Measurements from ENCODE around the gene PRKCD.

Gene PRKCD

GRCh38 chr3:53154881-53155285 lies 6.1 kb upstream of the PRKCD start:
- TF ChIP-seq REST (IDR thresholded peaks at IDR 0.05; ENCODE audit: insufficient read depth in 1 of 2, low read depth in 2 of 2, low read length in 2 of 2) (no peak), POLR2AphosphoS5 (IDR thresholded peaks at IDR 0.05; ENCODE audit: low read depth, low read length) (no peak), FOXP2 (optimal IDR thresholded peaks at IDR 0.05; ENCODE audit: borderline replicate concordance, extremely low read depth, extremely low read length, insufficient read depth) (no peak), TAF1 (IDR thresholded peaks at IDR 0.05; ENCODE audit: borderline replicate concordance, insufficient read depth, low read length) (no peak), SIN3A (IDR thresholded peaks at IDR 0.05; ENCODE audit: borderline replicate concordance, insufficient read depth, low read length) (no peak)

GRCh38 chr3:53155760-53156159 lies 5.2 kb upstream of the PRKCD start:
- TF ChIP-seq SIN3A (IDR thresholded peaks at IDR 0.05; ENCODE audit: borderline replicate concordance, insufficient read depth, low read length) = no peak
- TF ChIP-seq POLR2AphosphoS5 (IDR thresholded peaks at IDR 0.05; ENCODE audit: low read depth, low read length) = no peak
- TF ChIP-seq FOXP2 (optimal IDR thresholded peaks at IDR 0.05; ENCODE audit: borderline replicate concordance, extremely low read depth, extremely low read length, insufficient read depth) = no peak
- TF ChIP-seq REST (IDR thresholded peaks at IDR 0.05; ENCODE audit: insufficient read depth in 1 of 2, low read depth in 2 of 2, low read length in 2 of 2) = no peak
- TF ChIP-seq TAF1 (IDR thresholded peaks at IDR 0.05; ENCODE audit: borderline replicate concordance, insufficient read depth, low read length) = no peak

- TF ChIP-seq TAF1 (IDR thresholded peaks at IDR 0.05; ENCODE audit: borderline replicate concordance, insufficient read depth, low read length) (no peak), SIN3A (IDR thresholded peaks at IDR 0.05; ENCODE audit: borderline replicate concordance, insufficient read depth, low read length) (no peak), REST (IDR thresholded peaks at IDR 0.05; ENCODE audit: insufficient read depth in 1 of 2, low read depth in 2 of 2, low read length in 2 of 2) (no peak), POLR2AphosphoS5 (IDR thresholded peaks at IDR 0.05; ENCODE audit: low read depth, low read length) (no peak), FOXP2 (optimal IDR thresholded peaks at IDR 0.05; ENCODE audit: borderline replicate concordance, extremely low read depth, extremely low read length, insufficient read depth) (no peak)
Observed at GRCh38 chr3:53156368-53156834, 4.6 kb upstream of the PRKCD start.

DNA sequence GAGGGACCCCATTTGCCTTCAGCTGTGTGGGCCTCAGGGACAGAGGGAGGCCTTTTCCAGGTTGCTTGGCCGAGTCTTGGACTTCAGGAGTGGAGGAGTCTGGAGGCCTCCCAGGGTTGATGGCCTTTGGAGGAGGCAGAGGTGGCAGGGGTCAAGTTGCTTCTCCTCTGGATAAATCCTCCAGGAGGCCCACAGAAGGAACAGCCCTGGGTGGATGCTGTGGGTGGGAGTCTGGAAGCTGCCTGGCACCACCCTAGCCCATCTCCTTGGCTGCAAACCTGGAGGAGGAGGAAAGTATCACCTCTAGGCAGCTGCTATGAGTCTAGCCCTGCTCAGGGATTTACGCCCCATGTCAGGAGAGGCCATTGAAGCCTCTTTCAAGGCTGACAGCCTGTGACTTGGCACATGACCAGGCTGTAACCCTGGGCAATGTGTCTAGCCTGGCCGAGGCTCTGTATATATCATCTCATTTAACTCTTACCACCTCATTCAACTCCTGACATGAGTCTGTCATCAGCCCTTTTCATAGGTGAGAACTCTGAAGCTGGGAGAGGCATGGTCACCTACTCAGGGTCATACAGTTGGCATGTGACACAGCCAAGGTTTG lies 2.9 kb upstream of the PRKCD start:
- no peak for TF ChIP-seq TAF1 (IDR thresholded peaks at IDR 0.05; ENCODE audit: borderline replicate concordance, insufficient read depth, low read length)
- no peak for TF ChIP-seq POLR2AphosphoS5 (IDR thresholded peaks at IDR 0.05; ENCODE audit: low read depth, low read length)
- TF ChIP-seq REST (IDR thresholded peaks at IDR 0.05; ENCODE audit: insufficient read depth in 1 of 2, low read depth in 2 of 2, low read length in 2 of 2) = no peak
- TF ChIP-seq FOXP2 (optimal IDR thresholded peaks at IDR 0.05; ENCODE audit: borderline replicate concordance, extremely low read depth, extremely low read length, insufficient read depth) = no peak
- no peak for TF ChIP-seq SIN3A (IDR thresholded peaks at IDR 0.05; ENCODE audit: borderline replicate concordance, insufficient read depth, low read length)
